OCI-LY7 (cell line): ENCODE results near the gene SRGAP1. TPM values are rescaled to one million over a fixed set of nuclear protein-coding genes. Genes with fewer than 3 reads are reported as not detected.

Experiments used
- BruUV-seq: library from RNA; stranded (reverse); fragments of 400-500 nt; replicated peaks from 2 replicates; lab custom pipeline; 2021; lab: Mats Ljungman, UMichigan
- CTCF ChIA-PET: fragments of 300-600 bp; sonication (Branson Sonifier 250); formaldehyde crosslinking; loops from one replicate; lab custom pipeline; 2022; ENCODE audit warnings: antibody characterized with exemption; ENCODE audit not compliant: unreplicated experiment; lab: Charles Lee
- POLR2A ChIA-PET: fragments of 300-600 bp; sonication (Branson Sonifier 250); formaldehyde crosslinking; loops from one replicate; lab custom pipeline; 2022; ENCODE audit warnings: antibody characterized with exemption; lab: Charles Lee
- DNase-seq: peaks from one replicate; pipeline ENCODE4 v3.0.0-alpha.2; 2015; ENCODE audit warnings: low spot score
- H2AFZ ChIP-seq: fragments of 200-600 bp; sonication (generic), shearing (Covaris generic); 2 replicates; pipeline ENCODE4 v1.6.1; 2014; ENCODE audit warnings: mild to moderate bottlenecking, antibody characterized with exemption, low read length, moderate library complexity
- H3K27ac ChIP-seq: fragments of 200-600 bp; sonication (generic); 2 replicates; pipeline ENCODE4 v1.5.1; 2014; ENCODE audit warnings: mixed run types, low read depth, mild to moderate bottlenecking, moderate library complexity, low read length, inconsistent platforms; ENCODE audit not compliant: poor library complexity, severe bottlenecking
- H3K36me3 ChIP-seq: fragments of 200-600 bp; sonication (generic); 2 replicates; pipeline ENCODE4 v1.6.1; 2014; ENCODE audit warnings: mild to moderate bottlenecking, antibody characterized with exemption, low read length, moderate library complexity, mixed read lengths; ENCODE audit not compliant: insufficient read depth
- H3K4me1 ChIP-seq: fragments of 200-600 bp; sonication (generic); 2 replicates; pipeline ENCODE4 v1.5.1; 2014; ENCODE audit warnings: mild to moderate bottlenecking, low read length; ENCODE audit not compliant: insufficient read depth, poor library complexity, severe bottlenecking
- H3K4me2 ChIP-seq: fragments of 200-600 bp; sonication (generic); 2 replicates; pipeline ENCODE4 v1.6.1; 2014; ENCODE audit warnings: mild to moderate bottlenecking, low read length
- H3K4me3 ChIP-seq: fragments of 200-600 bp; sonication (generic); 2 replicates; pipeline ENCODE4 v1.5.1; 2014; ENCODE audit warnings: mild to moderate bottlenecking, low read depth, low read length; ENCODE audit not compliant: poor library complexity, severe bottlenecking
- H3K79me2 ChIP-seq: fragments of 200-600 bp; sonication (generic); 2 replicates; pipeline ENCODE4 v1.6.1; 2016; ENCODE audit warnings: low read depth, mild to moderate bottlenecking, low read length, moderate library complexity, mixed read lengths; ENCODE audit not compliant: insufficient read depth
- H3K9me2 ChIP-seq: fragments of 200-600 bp; sonication (generic); 2 replicates; pipeline ENCODE4 v1.6.1; 2016; ENCODE audit warnings: mild to moderate bottlenecking, low read length, mixed read lengths; ENCODE audit not compliant: insufficient read depth
- H3K9me3 ChIP-seq: fragments of 200-600 bp; sonication (generic); 2 replicates; pipeline ENCODE4 v1.6.1; 2014; ENCODE audit warnings: mild to moderate bottlenecking, mixed run types, low read length, mixed read lengths
- H4K20me1 ChIP-seq: fragments of 200-600 bp; sonication (generic); 2 replicates; pipeline ENCODE4 v1.6.1; 2014; ENCODE audit warnings: mild to moderate bottlenecking, antibody characterized with exemption, low read length, moderate library complexity, mixed read lengths; ENCODE audit not compliant: insufficient read depth
- EZH2phosphoT487 ChIP-seq: fragments of 200-600 bp; sonication (generic); IDR thresholded peaks from 2 replicates; pipeline ENCODE4 v1.6.1; 2018; ENCODE audit warnings: low read depth, borderline replicate concordance, mild to moderate bottlenecking, mixed run types, antibody characterized with exemption, low read length, moderate library complexity, mixed read lengths
- intact Hi-C: fragments of 100-400 bp; cut with micrococcal nuclease; formaldehyde crosslinking; loops from one replicate; pipeline ENCODE4 v1.10.0; 2022; ENCODE audit not compliant: unreplicated experiment
- total RNA-seq, 2 experiments: library from RNA; depleted of rRNA in 1 of 2; stranded (reverse); fragments of >200 nt in 1 of 2; shearing (Covaris generic) in 1 of 2; gene quantifications; 2 replicates each; pipeline ENCODE4 v1.2.3, GENCODE V29; 2014 to 2022
- TF ChIP-seq, protein P1 (sequence below): fragments of 200-600 bp; sonication (generic); conservative IDR thresholded peaks from 2 replicates; pipeline ENCODE4 v1.5.1; 2014; ENCODE audit warnings: mild to moderate bottlenecking, antibody characterized with exemption, low read length, moderate library complexity, mixed read lengths

SRGAP1 gene
- total RNA-seq, 2 experiments from 2014 or later = 0.06 TPM; not detected in 1

- intact Hi-C loops = no loop called here
- Histone ChIP-seq H2AFZ (no peak overlapping the region), H4K20me1 (no peaks in the 10 kb centered on the region), H3K27ac (no peak overlapping the region), H3K4me3 (no peak overlapping the region), H3K36me3 (no peaks in the 10 kb centered on the region), H3K4me2 (no peak overlapping the region), H3K79me2 (no peaks in the 10 kb centered on the region), H3K4me1 (no peaks in the 10 kb centered on the region), H3K9me3 (no peaks in the 10 kb centered on the region), H3K9me2 (no peaks in the 10 kb centered on the region)
- CTCF ChIA-PET = no interaction called here
- BruUV-seq = no TSS peak
- POLR2A ChIA-PET = interaction anchor here (1.2 kb wide), 1 partner anchor 9 kb away, joined by 3 read pairs; no protein-coding TSS in a partner anchor
- no peak for DNase-seq
- TF ChIP-seq, protein P1, sequence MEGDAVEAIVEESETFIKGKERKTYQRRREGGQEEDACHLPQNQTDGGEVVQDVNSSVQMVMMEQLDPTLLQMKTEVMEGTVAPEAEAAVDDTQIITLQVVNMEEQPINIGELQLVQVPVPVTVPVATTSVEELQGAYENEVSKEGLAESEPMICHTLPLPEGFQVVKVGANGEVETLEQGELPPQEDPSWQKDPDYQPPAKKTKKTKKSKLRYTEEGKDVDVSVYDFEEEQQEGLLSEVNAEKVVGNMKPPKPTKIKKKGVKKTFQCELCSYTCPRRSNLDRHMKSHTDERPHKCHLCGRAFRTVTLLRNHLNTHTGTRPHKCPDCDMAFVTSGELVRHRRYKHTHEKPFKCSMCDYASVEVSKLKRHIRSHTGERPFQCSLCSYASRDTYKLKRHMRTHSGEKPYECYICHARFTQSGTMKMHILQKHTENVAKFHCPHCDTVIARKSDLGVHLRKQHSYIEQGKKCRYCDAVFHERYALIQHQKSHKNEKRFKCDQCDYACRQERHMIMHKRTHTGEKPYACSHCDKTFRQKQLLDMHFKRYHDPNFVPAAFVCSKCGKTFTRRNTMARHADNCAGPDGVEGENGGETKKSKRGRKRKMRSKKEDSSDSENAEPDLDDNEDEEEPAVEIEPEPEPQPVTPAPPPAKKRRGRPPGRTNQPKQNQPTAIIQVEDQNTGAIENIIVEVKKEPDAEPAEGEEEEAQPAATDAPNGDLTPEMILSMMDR = no peak
- no peak for TF ChIP-seq EZH2phosphoT487
Measured at GRCh38 chr12:63893170-63893569, 48.7 kb downstream of the SRGAP1 start.

- H3K9me3 ChIP-seq = no peaks in the 10 kb centered on the region
- no peaks in the 10 kb centered on the region for H3K36me3 ChIP-seq
- POLR2A ChIA-PET = no interaction called here
- H4K20me1 ChIP-seq = no peaks in the 10 kb centered on the region
- no peak overlapping the region for H3K27ac ChIP-seq
- CTCF ChIA-PET = no interaction called here
- H3K4me2 ChIP-seq = no peak overlapping the region
- intact Hi-C loops = no loop called here
- H3K4me1 ChIP-seq = no peaks in the 10 kb centered on the region
- no peak for TF ChIP-seq EZH2phosphoT487
- TF ChIP-seq, protein P1 = no peak
- H2AFZ ChIP-seq = no peak overlapping the region
- no TSS peak for BruUV-seq
- no peak for DNase-seq
- H3K9me2 ChIP-seq = no peaks in the 10 kb centered on the region
- no peak overlapping the region for H3K4me3 ChIP-seq
- H3K79me2 ChIP-seq = no peaks in the 10 kb centered on the region
Measured at GRCh38 chr12:63894132-63894531, 49.6 kb downstream of the SRGAP1 start.

GRCh38 chr12:63895841-63896240, 51.3 kb downstream of the SRGAP1 start:
- no peaks in the 10 kb centered on the region for H3K9me2 ChIP-seq
- H3K4me3 ChIP-seq = no peak overlapping the region
- CTCF ChIA-PET = no interaction called here
- no peaks in the 10 kb centered on the region for H3K4me1 ChIP-seq
- TF ChIP-seq EZH2phosphoT487 = no peak
- TF ChIP-seq, protein P1 = no peak
- no peak overlapping the region for H3K27ac ChIP-seq
- POLR2A ChIA-PET = no interaction called here
- no peak for DNase-seq
- intact Hi-C loops = no loop called here
- H3K79me2 ChIP-seq = no peaks in the 10 kb centered on the region
- no peaks in the 10 kb centered on the region for H4K20me1 ChIP-seq
- no peak overlapping the region for H3K4me2 ChIP-seq
- H3K36me3 ChIP-seq = no peaks in the 10 kb centered on the region
- no peak overlapping the region for H2AFZ ChIP-seq
- no TSS peak for BruUV-seq
- H3K9me3 ChIP-seq = no peaks in the 10 kb centered on the region
